AML-193 (cell line): ENCODE data around the gene RUVBL1.

Experiments
- DNase-seq, 2 experiments: peaks; one replicate each; lab custom pipeline; 2025; lab: John Stamatoyannopoulos, UW

RUVBL1 gene

GRCh38 chr3:128083396-128083795 is 40.2 kb downstream of the RUVBL1 start:
- no peak for DNase-seq

GRCh38 chr3:128082546-128082945 is 41.1 kb downstream of the RUVBL1 start:
- no peak for DNase-seq

GRCh38 chr3:128081846-128082245 is 41.8 kb downstream of the RUVBL1 start:
- no peak for DNase-seq

GRCh38 chr3:128081226-128081625 is 42.4 kb downstream of the RUVBL1 start:
- no peak for DNase-seq

- no peak for DNase-seq
These were observed 43.1 kb downstream of the RUVBL1 start for GRCh38 chr3:128080323-128081080.

- no peak for DNase-seq
These were observed 43.8 kb downstream of the RUVBL1 start for GRCh38 chr3:128079823-128080222.

GRCh38 chr3:128078875-128079274 is 44.7 kb downstream of the RUVBL1 start:
- DNase-seq = no peak

- no peak for DNase-seq
These were observed 45.3 kb downstream of the RUVBL1 start for GRCh38 chr3:128078322-128078721.

GRCh38 chr3:128077665-128078064 is 45.9 kb downstream of the RUVBL1 start:
- DNase-seq = no peak

- peak; percentile 63 to 70 for DNase-seq
These were observed 46.4 kb downstream of the RUVBL1 start for GRCh38 chr3:128077202-128077624.

- DNase-seq = no peak
These were observed 47.0 kb downstream of the RUVBL1 start for GRCh38 chr3:128076483-128077201.

- DNase-seq = peak; percentile 53 to 61
These were observed 47.8 kb downstream of the RUVBL1 start for GRCh38 chr3:128075522-128076482.

GRCh38 chr3:128074851-128075521 is 48.6 kb downstream of the RUVBL1 start:
- no peak for DNase-seq

- DNase-seq = peak; percentile 22 to 33
These were observed 49.8 kb downstream of the RUVBL1 start for GRCh38 chr3:128073807-128074206.

GRCh38 chr3:128073185-128073725 is 50.4 kb downstream of the RUVBL1 start:
- no peak for DNase-seq

- DNase-seq = no peak
These were observed 51.0 kb downstream of the RUVBL1 start for GRCh38 chr3:128072454-128073184.

- no peak for DNase-seq
These were observed 51.7 kb downstream of the RUVBL1 start for GRCh38 chr3:128071771-128072453.

GRCh38 chr3:128070898-128071591 is 52.6 kb downstream of the RUVBL1 start:
- no peak for DNase-seq

- no peak for DNase-seq
These were observed 54.3 kb downstream of the RUVBL1 start for GRCh38 chr3:128069271-128069670.
